HEK293 (cell line): ENCODE results near the gene MYLK3.

Experiments used
- KLF10 ChIP-seq: fragments of 450-650 bp; IDR thresholded peaks from 2 replicates; pipeline ENCODE4 v1.5.1; 2018; ENCODE audit warnings: missing biosample characterization, mild to moderate bottlenecking, missing genetic modification characterization
- KLF9 ChIP-seq: fragments of 450-650 bp; formaldehyde crosslinking; IDR thresholded peaks from 2 replicates; pipeline ENCODE4 v1.5.1; 2016; ENCODE audit warnings: missing biosample characterization, missing genetic modification characterization, low read depth
- MYNN ChIP-seq: fragments of 450-650 bp; formaldehyde crosslinking; IDR thresholded peaks from 2 replicates; pipeline ENCODE4 v1.5.1; 2016; ENCODE audit warnings: missing biosample characterization, missing genetic modification characterization, borderline replicate concordance
- MZF1 ChIP-seq: fragments of 450-650 bp; formaldehyde crosslinking; IDR thresholded peaks from 2 replicates; pipeline ENCODE4 v1.5.1; 2017; ENCODE audit warnings: missing biosample characterization, missing genetic modification characterization, borderline replicate concordance
- YY1 ChIP-seq: fragments of 450-650 bp; formaldehyde crosslinking; IDR thresholded peaks from 2 replicates; pipeline ENCODE4 v1.5.1; 2018; ENCODE audit warnings: missing biosample characterization, missing genetic modification characterization
- ZFP69B ChIP-seq: fragments of 450-650 bp; formaldehyde crosslinking; IDR thresholded peaks from 2 replicates; pipeline ENCODE4 v1.5.1; 2016; ENCODE audit warnings: missing biosample characterization, missing genetic modification characterization
- ZNF10 ChIP-seq: fragments of 450-650 bp; formaldehyde crosslinking; IDR thresholded peaks from 2 replicates; pipeline ENCODE4 v1.5.1; 2017; ENCODE audit warnings: missing biosample characterization, missing genetic modification characterization
- ZNF157 ChIP-seq: fragments of 450-650 bp; formaldehyde crosslinking; IDR thresholded peaks from 2 replicates; pipeline ENCODE4 v1.5.1; 2016; ENCODE audit warnings: missing biosample characterization, missing genetic modification characterization
- ZNF302 ChIP-seq: fragments of 450-650 bp; formaldehyde crosslinking; IDR thresholded peaks from 2 replicates; pipeline ENCODE4 v1.5.1; 2016; ENCODE audit warnings: missing biosample characterization, missing genetic modification characterization, low read depth
- ZNF404 ChIP-seq: fragments of 450-650 bp; formaldehyde crosslinking; IDR thresholded peaks from 2 replicates; pipeline ENCODE4 v1.5.1; 2017; ENCODE audit warnings: missing biosample characterization, missing genetic modification characterization
- TF ChIP-seq, protein P1 (sequence below): fragments of 450-650 bp; formaldehyde crosslinking; optimal IDR thresholded peaks from 2 replicates; pipeline ENCODE3; 2016; ENCODE audit warnings: missing biosample characterization, mild to moderate bottlenecking, missing genetic modification characterization
- TF ChIP-seq, protein P2 (sequence below): fragments of 450-650 bp; formaldehyde crosslinking; IDR thresholded peaks from 2 replicates; pipeline ENCODE4 v1.5.1; 2016; ENCODE audit warnings: missing biosample characterization, missing genetic modification characterization
- TF ChIP-seq, protein P3 (sequence below): fragments of 450-650 bp; formaldehyde crosslinking; IDR thresholded peaks from 2 replicates; pipeline ENCODE4 v1.5.1; 2017; ENCODE audit warnings: missing biosample characterization, missing genetic modification characterization
- TF ChIP-seq, protein P4 (sequence below): fragments of 450-650 bp; formaldehyde crosslinking; IDR thresholded peaks from 2 replicates; pipeline ENCODE4 v1.5.1; 2017; ENCODE audit warnings: missing biosample characterization, mild to moderate bottlenecking, missing genetic modification characterization, moderate library complexity

DNA sequence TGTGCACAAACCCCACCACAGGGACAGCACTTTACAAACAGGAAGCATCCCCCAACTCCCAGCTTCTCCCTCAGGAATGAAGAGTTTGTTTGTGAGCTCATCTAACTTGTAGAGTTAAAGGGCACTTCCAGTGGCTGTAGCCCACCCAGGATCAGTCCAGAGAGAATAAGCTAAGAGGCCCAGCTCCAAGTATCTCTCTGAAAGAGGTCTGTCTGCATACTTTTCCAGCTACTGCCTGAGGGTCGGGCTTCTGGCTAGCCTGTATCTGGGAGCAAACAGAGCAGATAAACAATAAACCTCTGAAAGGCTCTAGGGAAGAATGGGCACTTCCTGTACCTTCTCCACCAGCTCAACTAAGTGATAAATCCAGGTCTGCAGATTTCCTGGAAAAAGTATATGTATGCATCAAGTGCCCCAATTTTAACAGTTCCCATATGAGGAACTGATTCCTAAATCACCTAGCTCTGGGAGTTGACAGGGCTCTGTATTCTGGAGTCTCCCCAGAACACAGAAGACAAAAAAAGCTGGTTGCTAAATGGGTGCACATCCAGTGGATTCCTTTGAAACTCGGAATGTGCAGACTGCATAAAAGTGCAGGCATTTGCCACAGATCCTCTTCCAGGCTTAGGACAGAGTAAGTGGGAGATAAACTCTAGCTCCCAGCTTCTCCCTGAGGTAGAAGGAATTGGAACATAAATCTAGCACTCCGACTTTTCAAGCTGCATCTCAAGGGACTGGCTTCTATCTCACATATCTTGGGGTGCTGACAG lies 37.1 kb upstream of the MYLK3 start:
- TF ChIP-seq ZNF302 (tag by site-specific recombination) (no peak), KLF10 (no peak), KLF9 (tag by site-specific recombination) (no peak), MZF1 (tag by site-specific recombination) (no peak), ZNF157 (no peak), ZNF10 (no peak), YY1 (no peak), MYNN (no peak), ZFP69B (no peak), ZNF404 (tag by site-specific recombination) (no peak)
- TF ChIP-seq, protein P1, sequence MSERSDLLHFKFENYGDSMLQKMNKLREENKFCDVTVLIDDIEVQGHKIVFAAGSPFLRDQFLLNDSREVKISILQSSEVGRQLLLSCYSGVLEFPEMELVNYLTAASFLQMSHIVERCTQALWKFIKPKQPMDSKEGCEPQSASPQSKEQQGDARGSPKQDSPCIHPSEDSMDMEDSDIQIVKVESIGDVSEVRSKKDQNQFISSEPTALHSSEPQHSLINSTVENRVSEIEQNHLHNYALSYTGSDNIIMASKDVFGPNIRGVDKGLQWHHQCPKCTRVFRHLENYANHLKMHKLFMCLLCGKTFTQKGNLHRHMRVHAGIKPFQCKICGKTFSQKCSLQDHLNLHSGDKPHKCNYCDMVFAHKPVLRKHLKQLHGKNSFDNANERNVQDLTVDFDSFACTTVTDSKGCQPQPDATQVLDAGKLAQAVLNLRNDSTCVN (tag by site-specific recombination): no peak
- TF ChIP-seq, protein P2, sequence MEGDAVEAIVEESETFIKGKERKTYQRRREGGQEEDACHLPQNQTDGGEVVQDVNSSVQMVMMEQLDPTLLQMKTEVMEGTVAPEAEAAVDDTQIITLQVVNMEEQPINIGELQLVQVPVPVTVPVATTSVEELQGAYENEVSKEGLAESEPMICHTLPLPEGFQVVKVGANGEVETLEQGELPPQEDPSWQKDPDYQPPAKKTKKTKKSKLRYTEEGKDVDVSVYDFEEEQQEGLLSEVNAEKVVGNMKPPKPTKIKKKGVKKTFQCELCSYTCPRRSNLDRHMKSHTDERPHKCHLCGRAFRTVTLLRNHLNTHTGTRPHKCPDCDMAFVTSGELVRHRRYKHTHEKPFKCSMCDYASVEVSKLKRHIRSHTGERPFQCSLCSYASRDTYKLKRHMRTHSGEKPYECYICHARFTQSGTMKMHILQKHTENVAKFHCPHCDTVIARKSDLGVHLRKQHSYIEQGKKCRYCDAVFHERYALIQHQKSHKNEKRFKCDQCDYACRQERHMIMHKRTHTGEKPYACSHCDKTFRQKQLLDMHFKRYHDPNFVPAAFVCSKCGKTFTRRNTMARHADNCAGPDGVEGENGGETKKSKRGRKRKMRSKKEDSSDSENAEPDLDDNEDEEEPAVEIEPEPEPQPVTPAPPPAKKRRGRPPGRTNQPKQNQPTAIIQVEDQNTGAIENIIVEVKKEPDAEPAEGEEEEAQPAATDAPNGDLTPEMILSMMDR (tag by site-specific recombination): no peak
- TF ChIP-seq, protein P3, sequence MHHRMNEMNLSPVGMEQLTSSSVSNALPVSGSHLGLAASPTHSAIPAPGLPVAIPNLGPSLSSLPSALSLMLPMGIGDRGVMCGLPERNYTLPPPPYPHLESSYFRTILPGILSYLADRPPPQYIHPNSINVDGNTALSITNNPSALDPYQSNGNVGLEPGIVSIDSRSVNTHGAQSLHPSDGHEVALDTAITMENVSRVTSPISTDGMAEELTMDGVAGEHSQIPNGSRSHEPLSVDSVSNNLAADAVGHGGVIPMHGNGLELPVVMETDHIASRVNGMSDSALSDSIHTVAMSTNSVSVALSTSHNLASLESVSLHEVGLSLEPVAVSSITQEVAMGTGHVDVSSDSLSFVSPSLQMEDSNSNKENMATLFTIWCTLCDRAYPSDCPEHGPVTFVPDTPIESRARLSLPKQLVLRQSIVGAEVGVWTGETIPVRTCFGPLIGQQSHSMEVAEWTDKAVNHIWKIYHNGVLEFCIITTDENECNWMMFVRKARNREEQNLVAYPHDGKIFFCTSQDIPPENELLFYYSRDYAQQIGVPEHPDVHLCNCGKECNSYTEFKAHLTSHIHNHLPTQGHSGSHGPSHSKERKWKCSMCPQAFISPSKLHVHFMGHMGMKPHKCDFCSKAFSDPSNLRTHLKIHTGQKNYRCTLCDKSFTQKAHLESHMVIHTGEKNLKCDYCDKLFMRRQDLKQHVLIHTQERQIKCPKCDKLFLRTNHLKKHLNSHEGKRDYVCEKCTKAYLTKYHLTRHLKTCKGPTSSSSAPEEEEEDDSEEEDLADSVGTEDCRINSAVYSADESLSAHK: no peak
- TF ChIP-seq, protein P4, sequence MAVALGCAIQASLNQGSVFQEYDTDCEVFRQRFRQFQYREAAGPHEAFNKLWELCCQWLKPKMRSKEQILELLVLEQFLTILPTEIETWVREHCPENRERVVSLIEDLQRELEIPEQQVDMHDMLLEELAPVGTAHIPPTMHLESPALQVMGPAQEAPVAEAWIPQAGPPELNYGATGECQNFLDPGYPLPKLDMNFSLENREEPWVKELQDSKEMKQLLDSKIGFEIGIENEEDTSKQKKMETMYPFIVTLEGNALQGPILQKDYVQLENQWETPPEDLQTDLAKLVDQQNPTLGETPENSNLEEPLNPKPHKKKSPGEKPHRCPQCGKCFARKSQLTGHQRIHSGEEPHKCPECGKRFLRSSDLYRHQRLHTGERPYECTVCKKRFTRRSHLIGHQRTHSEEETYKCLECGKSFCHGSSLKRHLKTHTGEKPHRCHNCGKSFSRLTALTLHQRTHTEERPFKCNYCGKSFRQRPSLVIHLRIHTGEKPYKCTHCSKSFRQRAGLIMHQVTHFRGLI: no peak
